Neural progenitor cell (in vitro differentiated cells): Measurements from ENCODE around the gene TMSB10.

ENCODE experiments used
- CTCF ChIP-seq: fragments of 200-600 bp; sonication (generic); IDR thresholded peaks from 2 replicates; pipeline ENCODE4 v1.5.1; 2017; ENCODE audit warnings: antibody characterized with exemption, mild to moderate bottlenecking
- EZH2 ChIP-seq: fragments of 200-600 bp; sonication (generic); IDR thresholded peaks from 2 replicates; pipeline ENCODE4 v1.6.1; 2017; ENCODE audit warnings: antibody characterized with exemption, mild to moderate bottlenecking, moderate library complexity
- EZH2phosphoT487 ChIP-seq: fragments of 200-600 bp; sonication (generic); IDR thresholded peaks from 2 replicates; pipeline ENCODE4 v1.6.1; 2017; ENCODE audit warnings: antibody characterized with exemption

GRCh38 chr2:84861539-84861938 lies 43.9 kb upstream of the TMSB10 start:
- no peak for TF ChIP-seq CTCF
- no peak for TF ChIP-seq EZH2
- no peak for TF ChIP-seq EZH2phosphoT487
